Natural killer cell (primary cell): Measurements from ENCODE around the gene COP1. TPM values are rescaled to one million over a fixed set of nuclear protein-coding genes. Genes with fewer than 3 reads are reported as not detected.
"Not testable (repeated sequence)": the region's sequence is repeated elsewhere in the genome, so short reads cannot be mapped to it uniquely, and the experiment has no call there.

ENCODE experiments used
- ATAC-seq, 3 donors: fragments of 150-1000 bp in 2 of 3; fragments of 200-7000 bp in 1 of 3; cut with Tn5 transposase; 1 replicate in 1 of 3; 2 replicates in 2 of 3; pipeline ENCODE4 v1.10.0; 2021; ENCODE audit warnings: mild to moderate bottlenecking in 2 of 3, moderate library complexity in 2 of 3
- DNase-seq, 2 donors: peaks; one replicate each; pipeline versions ENCODE4 v3.0.0 to v3.0.0-alpha.2; 2013 to 2021; ENCODE audit warnings: mixed read lengths in 1 of 2
- H3K27ac ChIP-seq: one replicate; pipeline ENCODE4 v1.5.1; 2013; ENCODE audit warnings: mild to moderate bottlenecking, low read length
- H3K27me3 ChIP-seq: one replicate; pipeline ENCODE4 v1.6.1; 2013; ENCODE audit warnings: low read length; ENCODE audit not compliant: control insufficient read depth, insufficient read depth
- H3K36me3 ChIP-seq: one replicate; pipeline ENCODE4 v1.6.1; 2013; ENCODE audit warnings: low read length; ENCODE audit not compliant: control insufficient read depth, insufficient read depth
- H3K4me1 ChIP-seq: one replicate; pipeline ENCODE4 v1.6.1; 2013; ENCODE audit warnings: low read length; ENCODE audit not compliant: control insufficient read depth, insufficient read depth
- H3K4me3 ChIP-seq: one replicate; pipeline ENCODE4 v1.5.1; 2013; ENCODE audit warnings: low read length
- H3K9me3 ChIP-seq: one replicate; pipeline ENCODE4 v1.6.1; 2013; ENCODE audit warnings: low read length; ENCODE audit not compliant: control insufficient read depth, insufficient read depth
- H3K27ac Mint-ChIP-seq, 2 donors: one replicate each; pipeline ENCODE4 v1.8.0; 2022; ENCODE audit warnings: mild to moderate bottlenecking in 2 of 2, mixed read lengths in 2 of 2, moderate library complexity in 1 of 2
- H3K27me3 Mint-ChIP-seq, 2 donors: one replicate each; pipeline ENCODE4 v1.8.0; 2022; ENCODE audit warnings: low read depth in 2 of 2, mixed read lengths in 2 of 2
- H3K36me3 Mint-ChIP-seq: one replicate; pipeline ENCODE4 v1.8.0; 2022; ENCODE audit warnings: mixed read lengths
- H3K4me1 Mint-ChIP-seq, 2 donors: one replicate each; pipeline ENCODE4 v1.8.0; 2022; ENCODE audit warnings: mixed read lengths in 2 of 2
- H3K4me3 Mint-ChIP-seq: one replicate; pipeline ENCODE4 v1.8.0; 2022; ENCODE audit warnings: mild to moderate bottlenecking, moderate library complexity, mixed read lengths
- H3K9me3 Mint-ChIP-seq, 2 donors: one replicate each; pipeline ENCODE4 v1.8.0; 2022; ENCODE audit warnings: mixed read lengths in 2 of 2
- WGBS: methylation state at CpG from one replicate; pipeline ENCODE4 v1.1.7; 2013; ENCODE audit warnings: missing lambda C conversion rate; ENCODE audit not compliant: insufficient coverage; 5-methylcytosine and 5-hydroxymethylcytosine counted together
- intact Hi-C: fragments of 100-400 bp; cut with micrococcal nuclease; formaldehyde crosslinking; loops from one replicate; pipeline ENCODE4 v1.14.2; 2022
- total RNA-seq, 4 donors: library from RNA; stranded (reverse); fragments of 120-200 nt in 1 of 4; gene quantifications; one replicate each; pipeline versions ENCODE4 v1.2.3 to v1.2.4, GENCODE V29; 2013 to 2022
- TF ChIP-seq, protein P1 (sequence below): fragments of 200-600 bp; IDR thresholded peaks from one replicate; pipeline ENCODE4 v1.8.0; 2022; ENCODE audit warnings: antibody characterized with exemption

Gene COP1
- total RNA-seq, 3 donors from 2014 or later (not counting 1 experiment from before 2014, with no cell fraction given) = 56.2 to 70.9 (median 60.9) TPM

DNA sequence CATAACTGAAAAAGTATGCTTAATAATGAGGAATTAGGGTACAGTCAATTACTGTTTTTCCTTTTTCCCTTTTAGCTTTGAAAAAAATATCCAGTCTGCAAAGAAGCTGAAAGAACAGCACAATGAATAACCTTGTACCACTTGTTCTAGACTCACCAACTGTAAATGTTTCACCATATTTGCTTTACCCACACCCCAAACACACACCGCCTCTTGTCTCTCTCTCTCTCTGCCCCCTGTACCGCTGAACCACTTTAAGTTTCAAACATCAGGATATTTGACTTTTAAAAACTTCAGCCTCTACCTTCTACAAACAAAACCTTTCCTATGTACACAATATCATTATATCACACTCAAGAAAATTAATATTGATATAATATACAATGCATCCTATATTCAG is 197.1 kb downstream of the COP1 start:
- Histone ChIP-seq H3K9me3 (no peaks in the 10 kb centered on the region), H3K36me3 (peaks cover 9% of the 10 kb centered on the region), H3K4me3 (no peak overlapping the region), H3K27me3 (no peaks in the 10 kb centered on the region), H3K4me1 (no peaks in the 10 kb centered on the region), H3K27ac (no peak overlapping the region)
- ATAC-seq (no peak), DNase-seq (no peak)
- intact Hi-C loops = no loop called here
- H3K36me3 Mint-ChIP-seq = no peaks in the 10 kb centered on the region
- no peak overlapping the region for H3K4me3 Mint-ChIP-seq
- TF ChIP-seq, protein P1, sequence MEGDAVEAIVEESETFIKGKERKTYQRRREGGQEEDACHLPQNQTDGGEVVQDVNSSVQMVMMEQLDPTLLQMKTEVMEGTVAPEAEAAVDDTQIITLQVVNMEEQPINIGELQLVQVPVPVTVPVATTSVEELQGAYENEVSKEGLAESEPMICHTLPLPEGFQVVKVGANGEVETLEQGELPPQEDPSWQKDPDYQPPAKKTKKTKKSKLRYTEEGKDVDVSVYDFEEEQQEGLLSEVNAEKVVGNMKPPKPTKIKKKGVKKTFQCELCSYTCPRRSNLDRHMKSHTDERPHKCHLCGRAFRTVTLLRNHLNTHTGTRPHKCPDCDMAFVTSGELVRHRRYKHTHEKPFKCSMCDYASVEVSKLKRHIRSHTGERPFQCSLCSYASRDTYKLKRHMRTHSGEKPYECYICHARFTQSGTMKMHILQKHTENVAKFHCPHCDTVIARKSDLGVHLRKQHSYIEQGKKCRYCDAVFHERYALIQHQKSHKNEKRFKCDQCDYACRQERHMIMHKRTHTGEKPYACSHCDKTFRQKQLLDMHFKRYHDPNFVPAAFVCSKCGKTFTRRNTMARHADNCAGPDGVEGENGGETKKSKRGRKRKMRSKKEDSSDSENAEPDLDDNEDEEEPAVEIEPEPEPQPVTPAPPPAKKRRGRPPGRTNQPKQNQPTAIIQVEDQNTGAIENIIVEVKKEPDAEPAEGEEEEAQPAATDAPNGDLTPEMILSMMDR = no peak
- no peak overlapping the region for H3K27ac Mint-ChIP-seq
- H3K4me1 Mint-ChIP-seq = peaks cover 3% of the 10 kb centered on the region in 2 donors
- WGBS = 98% methylated on average over 2 of the region's 2 CpGs
- H3K9me3 Mint-ChIP-seq = peaks cover 0 to 2% of the 10 kb centered on the region in 2 donors
- H3K27me3 Mint-ChIP-seq = no peaks in the 10 kb centered on the region

DNA sequence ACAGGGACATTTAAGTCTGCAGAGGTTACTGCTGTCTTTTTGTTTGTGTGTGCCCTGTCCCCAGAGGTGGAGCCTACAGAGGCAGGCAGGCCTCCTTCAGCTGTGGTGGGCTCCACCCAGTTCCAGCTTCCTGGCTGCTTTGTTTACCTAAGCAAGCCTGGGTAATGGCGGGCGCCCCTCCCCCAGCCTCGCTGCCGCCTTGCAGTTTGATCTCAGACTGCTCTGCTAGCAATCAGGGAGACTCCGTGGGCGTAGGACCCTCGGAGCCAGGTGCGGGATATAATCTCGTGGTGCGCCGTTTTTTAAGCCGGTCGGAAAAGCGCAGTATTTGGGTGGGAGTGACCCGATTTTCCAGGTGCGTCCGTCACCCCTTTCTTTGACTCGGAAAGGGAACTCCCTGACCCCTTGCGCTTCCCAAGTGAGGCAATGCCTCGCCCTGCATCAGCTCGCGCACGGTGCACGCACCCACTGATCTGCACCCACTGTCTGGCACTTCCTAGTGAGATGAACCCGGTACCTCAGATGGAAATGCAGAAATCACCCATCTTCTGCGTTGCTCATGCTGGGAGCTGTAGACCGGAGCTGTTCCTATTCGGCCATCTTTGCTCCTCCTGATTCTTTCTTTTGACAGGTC is 199.2 kb downstream of the COP1 start:
- H3K9me3 Mint-ChIP-seq, H3K27ac ChIP-seq, H3K27ac Mint-ChIP-seq, H3K27me3 Mint-ChIP-seq, ATAC-seq, H3K36me3 ChIP-seq, H3K4me1 Mint-ChIP-seq, H3K4me1 ChIP-seq, H3K4me3 Mint-ChIP-seq, H3K27me3 ChIP-seq, H3K36me3 Mint-ChIP-seq, DNase-seq, H3K9me3 ChIP-seq, intact Hi-C loops, H3K4me3 ChIP-seq: not testable (repeated sequence)
- 99% methylated on average over 28 of the region's 28 CpGs for WGBS

DNA sequence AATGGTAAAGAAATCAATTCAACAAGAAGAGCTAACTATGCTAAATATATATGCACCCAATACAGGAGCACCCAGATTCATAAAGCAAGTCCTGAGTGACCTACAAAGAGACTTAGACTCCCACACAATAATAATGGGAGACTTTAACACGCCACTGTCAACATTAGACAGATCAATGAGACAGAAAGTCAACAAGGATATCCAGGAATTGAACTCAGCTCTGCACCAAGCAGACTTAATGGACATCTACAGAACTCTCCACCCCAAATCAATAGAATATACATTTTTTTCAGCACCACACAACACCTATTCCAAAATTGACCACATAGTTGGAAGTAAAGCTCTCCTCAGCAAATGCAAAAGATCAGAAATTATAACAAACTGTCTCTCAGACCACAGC is 212.4 kb downstream of the COP1 start:
- peak overlapping the region in 1 of 2 donors; percentile 1 for H3K27ac Mint-ChIP-seq
- H3K9me3 Mint-ChIP-seq, H3K4me3 Mint-ChIP-seq, H3K9me3 ChIP-seq, H3K36me3 Mint-ChIP-seq, H3K4me3 ChIP-seq, H3K27me3 Mint-ChIP-seq, DNase-seq, H3K4me1 ChIP-seq, H3K27ac ChIP-seq, ATAC-seq, H3K27me3 ChIP-seq, H3K36me3 ChIP-seq, intact Hi-C loops: not testable (repeated sequence)
- H3K4me1 Mint-ChIP-seq = peaks cover 13 to 28% of the 10 kb centered on the region in 2 donors
- no CpG with 5 or more reads among the region's 1 CpG for WGBS

DNA sequence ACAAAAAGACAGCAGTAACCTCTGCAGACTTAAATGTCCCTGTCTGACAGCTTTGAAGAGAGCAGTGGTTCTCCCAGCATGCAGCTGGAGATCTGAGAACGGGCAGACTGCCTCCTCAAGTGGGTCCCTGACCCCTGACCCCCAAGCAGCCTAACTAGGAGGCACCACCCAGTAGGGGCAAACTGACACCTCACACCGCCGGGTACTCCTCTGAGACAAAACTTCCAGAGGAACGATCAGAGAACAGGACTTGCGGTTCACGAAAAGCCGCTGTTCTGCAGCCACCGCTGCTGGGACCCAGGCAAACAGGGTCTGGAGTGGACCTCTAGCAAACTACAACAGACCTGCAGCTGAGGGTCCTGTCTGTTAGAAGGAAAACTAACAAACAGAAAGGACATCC is 214.3 kb downstream of the COP1 start:
- WGBS = 99% methylated on average over 7 of the region's 8 CpGs
- intact Hi-C loops = not testable (repeated sequence)

DNA sequence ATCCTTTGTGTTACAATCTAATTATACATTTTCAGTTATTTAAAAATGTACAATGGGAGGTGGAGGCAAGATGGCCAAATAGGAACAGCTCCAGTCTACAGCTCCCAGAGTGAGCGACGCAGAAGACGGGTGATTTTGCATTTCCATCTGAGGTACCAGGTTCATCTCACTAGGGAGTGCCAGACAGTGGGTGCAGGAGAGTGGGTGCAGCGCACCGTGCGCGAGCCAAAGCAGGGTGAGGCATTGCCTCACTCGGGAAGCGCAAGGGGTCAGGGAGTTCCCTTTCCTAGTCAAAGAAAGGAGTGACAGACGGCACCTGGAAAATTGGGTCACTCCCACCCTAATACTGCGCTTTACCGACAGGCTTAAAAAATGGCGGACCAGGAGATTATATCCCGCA is 214.9 kb downstream of the COP1 start:
- H3K4me3 Mint-ChIP-seq, H3K27me3 ChIP-seq, H3K4me1 ChIP-seq, DNase-seq, H3K36me3 Mint-ChIP-seq, H3K27ac Mint-ChIP-seq, H3K27ac ChIP-seq, ATAC-seq, H3K4me3 ChIP-seq, H3K9me3 Mint-ChIP-seq, H3K27me3 Mint-ChIP-seq, H3K9me3 ChIP-seq, intact Hi-C loops: not testable (repeated sequence)
- peaks cover 19% of the 10 kb centered on the region for H3K36me3 ChIP-seq
- H3K4me1 Mint-ChIP-seq = peaks cover 13 to 28% of the 10 kb centered on the region in 2 donors
- 93% methylated on average over 13 of the region's 14 CpGs for WGBS

More for the DNA sequence above, 214.3 kb downstream of the COP1 start:
- not testable (repeated sequence) for H3K36me3 Mint-ChIP-seq, H3K4me1 ChIP-seq, H3K9me3 ChIP-seq, H3K9me3 Mint-ChIP-seq, H3K27ac Mint-ChIP-seq, ATAC-seq, DNase-seq, H3K4me3 ChIP-seq, H3K4me3 Mint-ChIP-seq, H3K27ac ChIP-seq, H3K27me3 ChIP-seq, H3K27me3 Mint-ChIP-seq
- H3K36me3 ChIP-seq = peaks cover 14% of the 10 kb centered on the region
- peaks cover 13 to 28% of the 10 kb centered on the region in 2 donors for H3K4me1 Mint-ChIP-seq
